NOMO-1 treated with DMSO at 0.1 percent for 48 hours (cell line): ENCODE measurements around the gene B4GALNT2.
"Not testable (repeated sequence)": the region's sequence is repeated elsewhere in the genome, so short reads cannot be mapped to it uniquely, and the experiment has no call there.

Source experiments
- DNase-seq: peaks from one replicate; lab custom pipeline; 2025; ENCODE audit not compliant: unreplicated experiment; lab: John Stamatoyannopoulos, UW

Gene B4GALNT2

DNA sequence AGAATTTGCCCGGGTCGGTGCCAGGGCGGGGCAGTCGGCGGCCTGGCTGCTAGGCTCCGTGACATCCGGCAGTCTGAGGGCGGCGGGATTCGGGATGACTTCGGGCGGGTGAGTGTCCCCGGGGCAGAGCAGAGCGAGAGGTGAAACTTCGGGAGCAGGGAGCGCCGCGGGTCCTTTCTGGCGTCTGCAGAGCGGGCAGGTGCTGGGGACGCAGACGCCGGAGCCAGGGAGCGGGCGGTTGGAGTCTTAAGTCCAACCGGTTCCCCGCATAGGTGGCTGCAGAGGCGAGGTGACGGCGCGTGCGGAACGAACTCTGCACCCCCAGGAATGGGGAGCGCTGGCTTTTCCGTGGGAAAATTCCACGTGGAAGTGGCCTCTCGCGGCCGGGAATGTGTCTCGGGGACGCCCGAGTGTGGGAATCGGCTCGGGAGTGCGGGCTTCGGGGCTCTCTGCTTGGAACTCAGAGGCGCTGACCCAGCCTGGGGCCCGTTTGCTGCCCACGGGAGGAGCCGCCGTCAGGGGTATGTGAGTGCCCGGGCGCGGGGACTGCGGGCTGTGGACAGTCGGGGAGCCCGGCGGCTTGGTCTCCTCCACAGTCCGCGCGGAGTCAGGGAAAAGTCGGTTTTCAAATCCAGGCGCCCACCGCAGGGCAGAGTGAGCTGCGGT lies at the start of gene B4GALNT2:
B4GALNT2 (plus strand) TSS at position 71 of the 666 bp plus-strand sequence; CDS start at position 95, 24 bp downstream.
- DNase-seq, result no peak

- not testable (repeated sequence) for DNase-seq
Measured at GRCh38 chr17:49085046-49085445, 47.5 kb upstream of the B4GALNT2 start.

DNA sequence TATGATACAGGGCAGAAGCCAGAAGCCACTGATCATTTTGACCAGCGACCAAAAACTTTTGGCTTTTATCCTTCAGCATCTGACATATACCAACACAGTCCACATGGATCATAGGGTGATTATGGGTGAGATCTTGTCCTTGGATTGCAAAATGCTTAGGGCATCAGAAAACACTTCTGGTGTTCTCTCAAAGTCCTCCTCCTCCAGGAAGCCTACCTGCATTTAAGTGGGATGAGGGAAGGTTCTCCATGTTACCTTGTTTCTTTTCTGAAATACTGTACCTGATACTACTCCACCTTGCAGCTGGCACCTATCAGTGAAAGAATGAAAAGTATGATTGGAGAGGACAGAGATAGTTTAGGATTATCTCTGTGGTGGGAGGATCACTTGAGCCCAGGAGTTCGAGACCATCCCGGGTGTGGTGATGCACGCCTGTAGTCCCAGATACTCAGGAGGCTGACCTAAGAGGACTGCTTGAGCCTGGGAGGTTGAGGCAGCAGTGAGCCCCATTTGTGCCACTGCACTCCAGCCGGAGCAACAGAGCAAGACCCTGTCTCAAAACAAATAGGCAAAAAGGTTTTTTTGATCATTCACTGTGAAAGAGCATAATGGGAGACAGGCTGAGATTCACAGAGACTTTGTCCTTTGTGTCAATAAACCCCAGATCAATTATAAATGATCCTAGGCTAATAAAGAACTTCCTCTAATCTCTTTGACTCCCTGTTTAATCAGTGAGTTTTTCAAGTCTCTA lies 46.8 kb upstream of the B4GALNT2 start:
- no peak for DNase-seq

DNA sequence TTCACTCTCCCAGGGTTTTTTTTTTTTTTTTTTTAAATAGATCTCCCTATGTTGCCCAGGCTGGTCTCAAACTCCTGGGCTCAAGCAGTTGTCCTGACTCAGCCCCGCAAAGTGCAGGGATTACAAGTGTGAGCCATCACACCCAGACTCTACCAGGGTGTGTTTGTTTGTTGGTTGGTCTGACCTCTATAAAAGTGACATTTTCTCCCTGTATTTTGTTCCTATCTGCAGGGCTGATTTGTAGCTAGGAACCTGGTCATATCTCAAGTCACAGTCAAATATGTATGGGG lies 46.3 kb upstream of the B4GALNT2 start:
- DNase-seq, result no peak

DNA sequence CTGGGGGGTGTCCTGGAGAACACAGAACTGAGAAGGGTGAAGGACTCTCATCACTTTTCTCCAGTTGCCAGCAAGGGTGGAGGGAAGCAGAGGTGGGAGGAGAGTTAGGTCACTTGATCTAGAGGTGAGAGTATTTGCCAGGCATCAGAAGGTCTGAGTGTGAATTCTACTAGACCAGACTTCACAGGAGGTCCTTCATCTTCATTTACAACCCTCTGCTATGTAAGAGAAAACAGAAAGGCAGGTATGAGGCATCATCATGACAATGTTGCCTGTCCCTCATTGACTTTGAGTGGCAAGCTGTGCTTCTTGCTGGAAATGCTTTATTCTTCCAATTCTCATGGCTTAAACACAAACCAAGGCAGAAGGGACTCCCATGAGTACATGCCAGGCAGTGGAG lies 45.9 kb upstream of the B4GALNT2 start:
- DNase-seq, result no peak

DNA sequence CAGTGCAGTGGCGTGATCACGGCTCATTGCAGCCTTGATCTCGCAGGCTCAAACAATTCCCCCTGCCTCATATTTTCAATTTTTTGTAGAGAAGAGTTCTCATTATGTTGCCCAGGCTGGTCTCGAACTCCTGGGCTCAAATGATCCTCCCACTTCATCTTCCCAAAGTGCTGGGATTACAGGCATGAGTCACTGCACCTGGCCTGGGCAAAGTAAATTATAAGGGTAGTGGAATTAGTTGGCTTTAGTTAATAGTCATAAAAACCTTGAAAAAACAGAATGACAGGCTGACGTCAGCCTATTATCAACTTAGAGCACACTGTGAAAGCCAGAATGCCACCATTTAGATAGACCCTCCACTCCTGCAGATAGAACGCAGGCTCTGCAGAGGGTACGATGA lies 43.5 kb upstream of the B4GALNT2 start:
- DNase-seq, result no peak

GRCh38 chr17:49090878-49091594 lies 41.5 kb upstream of the B4GALNT2 start:
- DNase-seq, result no peak

GRCh38 chr17:49093131-49093530 lies 39.4 kb upstream of the B4GALNT2 start:
- DNase-seq, result no peak

- no peak for DNase-seq
Measured at GRCh38 chr17:49100601-49101000, 32.0 kb upstream of the B4GALNT2 start.

GRCh38 chr17:49101054-49101534 lies 31.5 kb upstream of the B4GALNT2 start:
- DNase-seq, result no peak

DNA sequence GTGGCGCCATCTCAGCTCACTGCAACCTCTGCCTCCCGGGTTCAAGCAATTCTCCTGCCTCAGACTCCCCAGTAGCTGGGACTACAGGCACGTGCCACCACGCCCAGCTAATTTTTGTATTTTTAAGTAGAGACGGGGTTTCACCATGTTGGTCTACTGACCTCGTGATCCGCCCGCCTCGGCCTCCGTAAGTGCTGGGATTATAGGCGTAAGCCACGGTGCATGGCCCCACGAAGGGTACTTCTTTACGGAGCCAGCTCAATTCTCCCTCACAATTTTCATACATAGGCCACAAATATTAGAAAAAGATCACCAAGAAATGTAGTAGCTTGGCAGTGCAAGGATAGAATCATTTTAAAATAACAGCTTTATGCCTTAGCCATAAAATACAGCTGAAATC lies 29.2 kb upstream of the B4GALNT2 start:
- not testable (repeated sequence) for DNase-seq

GRCh38 chr17:49104511-49105074 lies 28.0 kb upstream of the B4GALNT2 start:
- DNase-seq, result no peak

DNA sequence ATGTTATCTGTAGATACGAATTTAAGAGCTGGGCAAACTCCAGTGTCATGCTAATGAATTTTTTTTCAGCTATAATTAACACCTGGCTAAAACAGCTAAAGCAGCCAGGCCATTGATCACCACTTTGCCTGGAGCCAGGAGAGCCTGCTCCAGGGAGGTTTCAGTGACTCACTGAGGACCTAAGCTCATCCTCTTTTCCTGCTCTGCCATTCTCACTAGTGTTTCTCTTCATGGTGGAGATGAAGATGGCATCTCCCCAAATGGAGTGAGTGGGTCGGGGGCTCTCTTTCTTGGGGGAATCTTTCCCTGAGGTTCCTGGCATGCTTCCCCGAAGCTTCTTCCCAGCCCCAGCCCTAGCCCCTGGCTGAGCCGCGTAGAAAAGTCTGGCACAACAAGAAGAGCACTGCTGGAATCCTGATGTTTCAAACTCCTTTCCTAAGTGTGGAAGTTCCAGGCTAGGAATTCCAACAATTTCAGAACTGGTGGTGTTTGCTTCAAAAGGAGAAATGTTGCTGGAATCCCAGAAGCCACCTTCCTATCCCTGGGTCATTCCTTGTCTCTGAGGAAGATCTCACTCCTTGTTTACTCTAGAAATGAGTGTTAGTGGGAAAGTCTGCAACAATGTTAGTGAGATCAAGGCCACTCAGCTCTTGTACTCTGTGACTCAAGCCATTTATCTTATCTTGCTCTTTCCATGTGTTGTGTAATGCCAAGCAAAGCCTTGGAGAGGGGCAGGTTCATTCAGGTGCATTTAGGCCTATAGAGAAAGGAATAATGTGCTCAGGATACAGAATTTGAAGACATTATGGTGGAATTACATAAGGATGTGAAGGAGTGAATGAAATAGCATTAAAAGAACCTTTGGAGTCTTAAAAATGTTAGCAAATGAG lies 26.0 kb upstream of the B4GALNT2 start:
- DNase-seq, result no peak

GRCh38 chr17:49107211-49107557 lies 25.4 kb upstream of the B4GALNT2 start:
- no peak for DNase-seq

GRCh38 chr17:49108318-49108717 lies 24.3 kb upstream of the B4GALNT2 start:
- DNase-seq, result no peak

GRCh38 chr17:49110509-49110908 lies 22.1 kb upstream of the B4GALNT2 start:
- no peak for DNase-seq

DNA sequence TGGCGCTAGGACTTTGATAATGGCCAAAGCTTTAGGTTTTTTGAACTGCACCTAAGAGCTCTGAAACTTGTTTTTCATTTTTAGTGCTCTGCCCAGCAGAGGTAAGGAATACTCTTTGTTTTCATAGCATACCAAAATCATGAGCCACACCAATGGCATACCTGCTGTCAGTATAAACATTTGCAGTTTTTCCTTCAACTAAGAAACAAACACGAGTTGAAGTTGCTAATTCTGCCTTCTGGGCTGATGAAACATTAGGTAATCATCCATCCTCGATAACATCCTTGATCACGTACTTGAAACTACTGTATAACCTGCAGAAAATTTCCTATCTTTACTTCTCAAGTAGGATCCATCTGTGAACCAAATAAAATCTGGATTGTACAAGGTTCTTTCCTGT lies 20.6 kb upstream of the B4GALNT2 start:
- DNase-seq, result no peak

GRCh38 chr17:49112936-49113335 lies 19.6 kb upstream of the B4GALNT2 start:
- no peak for DNase-seq

GRCh38 chr17:49114703-49115102 lies 17.9 kb upstream of the B4GALNT2 start:
- no peak for DNase-seq

GRCh38 chr17:49117587-49118230 lies 14.9 kb upstream of the B4GALNT2 start:
- no peak for DNase-seq
